HG03521 (cell line): ENCODE results near the gene PEX10.
"Not testable (repeated sequence)": the region's sequence is repeated elsewhere in the genome, so short reads cannot be mapped to it uniquely, and the experiment has no call there.

Experiments
- ATAC-seq: cut with Tn5 transposase; IDR thresholded peaks from one replicate; pipeline ENCODE4 v1.9.1; 2021; ENCODE audit warnings: mild to moderate bottlenecking, moderate library complexity; ENCODE audit not compliant: unreplicated experiment

PEX10 gene

GRCh38 chr1:2443277-2444137, 31.1 kb upstream of the PEX10 start:
- ATAC-seq = no peak

- ATAC-seq = no peak
Observed at GRCh38 chr1:2442661-2443060, 30.3 kb upstream of the PEX10 start.

GRCh38 chr1:2441746-2442145, 29.4 kb upstream of the PEX10 start:
- no peak for ATAC-seq

GRCh38 chr1:2440346-2440745, 28.0 kb upstream of the PEX10 start:
- ATAC-seq = not testable (repeated sequence)

GRCh38 chr1:2439369-2439768, 27.0 kb upstream of the PEX10 start:
- no peak for ATAC-seq

GRCh38 chr1:2438641-2439040, 26.3 kb upstream of the PEX10 start:
- ATAC-seq = no peak

- ATAC-seq = no peak
Observed at GRCh38 chr1:2438038-2438437, 25.7 kb upstream of the PEX10 start.

GRCh38 chr1:2437617-2438016, 25.3 kb upstream of the PEX10 start:
- ATAC-seq = no peak

GRCh38 chr1:2436876-2437275, 24.5 kb upstream of the PEX10 start:
- no peak for ATAC-seq

GRCh38 chr1:2435746-2436355, 23.5 kb upstream of the PEX10 start:
- ATAC-seq = no peak

- no peak for ATAC-seq
Observed at GRCh38 chr1:2435091-2435490, 22.7 kb upstream of the PEX10 start.

- no peak for ATAC-seq
Observed at GRCh38 chr1:2433936-2434655, 21.7 kb upstream of the PEX10 start.

GRCh38 chr1:2433196-2433595, 20.8 kb upstream of the PEX10 start:
- no peak for ATAC-seq

GRCh38 chr1:2432441-2432844, 20.1 kb upstream of the PEX10 start:
- no peak for ATAC-seq

- no peak for ATAC-seq
Observed at GRCh38 chr1:2431518-2431917, 19.2 kb upstream of the PEX10 start.

- ATAC-seq = no peak
Observed at GRCh38 chr1:2431103-2431502, 18.7 kb upstream of the PEX10 start.

GRCh38 chr1:2430592-2430973, 18.2 kb upstream of the PEX10 start:
- ATAC-seq = no peak

GRCh38 chr1:2429780-2430591, 17.6 kb upstream of the PEX10 start:
- ATAC-seq = no peak

- no peak for ATAC-seq
Observed at GRCh38 chr1:2428490-2428889, 16.1 kb upstream of the PEX10 start.

- ATAC-seq = no peak
Observed at GRCh38 chr1:2427976-2428375, 15.6 kb upstream of the PEX10 start.

- ATAC-seq = no peak
Observed at GRCh38 chr1:2427051-2427450, 14.7 kb upstream of the PEX10 start.
